ENCODE measurements around the gene RNF14. TPM values are rescaled to one million over a fixed set of nuclear protein-coding genes. Genes with fewer than 3 reads are reported as not detected.

The RNF14 gene
- total RNA-seq, 1 experiment from 2014 or later: 20.1 TPM

DNA sequence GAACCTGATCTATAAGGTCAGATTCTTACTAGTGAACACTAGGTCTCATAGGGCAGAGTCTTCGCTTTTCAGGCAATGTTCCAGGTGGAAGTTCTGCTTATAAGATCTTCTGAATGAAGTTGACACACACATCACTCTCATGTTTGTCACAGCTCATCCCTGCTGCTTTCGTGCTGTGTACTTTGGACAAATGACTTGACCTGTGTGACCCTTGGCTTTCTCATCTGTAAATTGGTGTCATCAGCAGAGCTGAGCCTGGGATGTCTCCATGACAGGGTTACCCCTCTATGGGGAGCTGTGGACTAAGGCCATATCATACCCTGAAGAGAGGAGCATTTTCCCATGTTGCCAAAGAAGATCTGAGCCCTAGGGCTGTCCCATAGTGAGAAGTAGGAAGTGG is 42.5 kb upstream of the RNF14 start:
- Histone ChIP-seq H2AFZ (ENCODE audit: low read length) (no peak overlapping the region), H4K91ac (ENCODE audit: insufficient read length, low read depth, low read length) (no peak overlapping the region), H3K79me1 (ENCODE audit: insufficient read depth, low read depth, low read length, poor library complexity, severe bottlenecking) (peaks cover 3% of the 10 kb centered on the region), H3K23me2 (ENCODE audit: insufficient read length, low read depth, low read length, poor library complexity, severe bottlenecking) (peaks cover 8% of the 10 kb centered on the region), H3K23ac (ENCODE audit: insufficient read length, low read depth, low read length) (no peak overlapping the region), H2AK5ac (ENCODE audit: insufficient read length, low read length) (no peak overlapping the region), H3T11ph (ENCODE audit: low read length) (no peak overlapping the region), H2BK5ac (ENCODE audit: insufficient read length, low read length) (no peak overlapping the region), H3K9ac (ENCODE audit: extremely low read depth, insufficient read length, low read length) (no peak overlapping the region), H2BK20ac (ENCODE audit: low read depth, low read length, poor library complexity, severe bottlenecking) (no peak overlapping the region), H3K79me2 (ENCODE audit: insufficient read depth, low read length) (peaks cover 3% of the 10 kb centered on the region; the same call in 1 of the 2 replicates), H3K14ac (ENCODE audit: insufficient read depth, low read length) (no peak overlapping the region), H3K9me3 (ENCODE audit: control insufficient read depth, low read depth, low read length) (no peaks in the 10 kb centered on the region), H3K27me3 (ENCODE audit: insufficient read depth, low read length) (no peaks in the 10 kb centered on the region), H3K4me1 (ENCODE audit: insufficient read depth, low read length) (0 out of 2 replicates have a peak, but pooled peaks cover 3% of the 10 kb centered on the region), H4K5ac (ENCODE audit: insufficient read length, low read depth, low read length) (no peak overlapping the region), H2BK15ac (ENCODE audit: low read depth, low read length) (no peak overlapping the region), H3K18ac (ENCODE audit: insufficient read length, low read depth, low read length) (no peak overlapping the region), H3K4ac (ENCODE audit: low read depth, low read length) (no peak overlapping the region), H2BK120ac (ENCODE audit: low read depth, low read length, poor library complexity, severe bottlenecking) (no peak overlapping the region), H4K8ac (replicated peaks; ENCODE audit: insufficient read length, low read depth, low read length) (no peak overlapping the region), H3K4me2 (ENCODE audit: insufficient read depth, insufficient read length, low read length) (no peak overlapping the region), H2BK12ac (ENCODE audit: insufficient read length, low read depth, low read length) (no peak overlapping the region), H3K27ac (ENCODE audit: insufficient read length, low read depth, low read length) (no peak overlapping the region), H3K56ac (ENCODE audit: insufficient read length, low read depth, low read length) (no peak overlapping the region), H4K20me1 (ENCODE audit: control insufficient read depth, insufficient read depth, insufficient read length) (no peaks in the 10 kb centered on the region)
- no peak for DNase-seq
- H3K9me3 Mint-ChIP-seq: no peaks in the 10 kb centered on the region
- TF ChIP-seq CTCF (conservative IDR thresholded peaks at IDR 0.05): no peak
- peaks cover 13 to 15% of the 10 kb centered on the region in 2 experiments for H3K4me1 Mint-ChIP-seq
- no peak overlapping the region for H3K4me3 Mint-ChIP-seq
- H3K27me3 Mint-ChIP-seq (ENCODE audit: low read depth): no peaks in the 10 kb centered on the region
- no CpG with 5 or more reads among the region's 2 CpGs for WGBS (ENCODE audit: extremely low coverage, insufficient read length, low lambda C conversion rate)
- no peak overlapping the region for H3K27ac Mint-ChIP-seq
- peaks cover 34 to 64% (median 62%) of the 10 kb centered on the region in 3 experiments; a peak in 6 of 7 replicates for H3K36me3 Mint-ChIP-seq (ENCODE audit: insufficient read depth in 1 of 3, low read depth in 3 of 3)
